Panc1 (cell line): ENCODE measurements around the gene NSDHL.

Experiments
- POLR2AphosphoS5 ChIP-seq: IDR thresholded peaks from 2 replicates; pipeline ENCODE4 v1.6.1; 2012; ENCODE audit warnings: mild to moderate bottlenecking, low read depth, low read length, moderate library complexity
- TF ChIP-seq, protein P1 (sequence below): fragments of 450-650 bp; IDR thresholded peaks from 2 replicates; pipeline ENCODE4 v1.5.1; 2017; ENCODE audit warnings: mild to moderate bottlenecking

DNA sequence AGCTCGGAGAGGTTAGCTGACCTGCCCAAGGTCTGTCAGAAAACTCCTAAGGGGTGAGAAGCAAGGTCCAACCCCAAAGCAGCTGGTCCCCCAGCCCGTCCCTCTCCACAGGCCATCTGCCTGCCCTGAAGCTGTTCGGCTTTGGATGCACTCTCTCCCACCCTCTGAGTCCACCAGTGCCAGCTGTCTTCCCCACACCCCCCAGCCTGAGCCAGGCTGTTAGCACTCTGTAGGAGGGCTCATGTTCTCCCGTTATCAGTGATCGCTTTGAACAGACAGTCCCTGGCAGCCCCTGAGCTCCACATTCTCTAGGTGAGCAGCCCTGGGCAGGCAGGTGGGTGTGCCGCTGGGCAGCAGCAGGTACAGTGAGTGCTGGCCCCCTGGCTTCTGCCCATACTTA, 83.0 kb downstream of the NSDHL start:
- TF ChIP-seq, protein P1, sequence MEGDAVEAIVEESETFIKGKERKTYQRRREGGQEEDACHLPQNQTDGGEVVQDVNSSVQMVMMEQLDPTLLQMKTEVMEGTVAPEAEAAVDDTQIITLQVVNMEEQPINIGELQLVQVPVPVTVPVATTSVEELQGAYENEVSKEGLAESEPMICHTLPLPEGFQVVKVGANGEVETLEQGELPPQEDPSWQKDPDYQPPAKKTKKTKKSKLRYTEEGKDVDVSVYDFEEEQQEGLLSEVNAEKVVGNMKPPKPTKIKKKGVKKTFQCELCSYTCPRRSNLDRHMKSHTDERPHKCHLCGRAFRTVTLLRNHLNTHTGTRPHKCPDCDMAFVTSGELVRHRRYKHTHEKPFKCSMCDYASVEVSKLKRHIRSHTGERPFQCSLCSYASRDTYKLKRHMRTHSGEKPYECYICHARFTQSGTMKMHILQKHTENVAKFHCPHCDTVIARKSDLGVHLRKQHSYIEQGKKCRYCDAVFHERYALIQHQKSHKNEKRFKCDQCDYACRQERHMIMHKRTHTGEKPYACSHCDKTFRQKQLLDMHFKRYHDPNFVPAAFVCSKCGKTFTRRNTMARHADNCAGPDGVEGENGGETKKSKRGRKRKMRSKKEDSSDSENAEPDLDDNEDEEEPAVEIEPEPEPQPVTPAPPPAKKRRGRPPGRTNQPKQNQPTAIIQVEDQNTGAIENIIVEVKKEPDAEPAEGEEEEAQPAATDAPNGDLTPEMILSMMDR, result no peak
- TF ChIP-seq POLR2AphosphoS5, result no peak
